HepG2 (cell line): ENCODE measurements around the gene GGA2. TPM values are rescaled to one million over a fixed set of nuclear protein-coding genes. Genes with fewer than 3 reads are reported as not detected.

Experiments
- ADNP ChIP-seq: sonication (generic); formaldehyde crosslinking; IDR thresholded peaks from 2 replicates; pipeline ENCODE4 v1.4.0; 2020; ENCODE audit warnings: missing genetic modification reagents
- BRCA1 ChIP-seq: sonication (generic); formaldehyde crosslinking; IDR thresholded peaks from 2 replicates; pipeline ENCODE4 v1.4.0; 2020; ENCODE audit warnings: missing genetic modification reagents
- FOXC1 ChIP-seq: sonication (generic); formaldehyde crosslinking; IDR thresholded peaks from 2 replicates; pipeline ENCODE4 v1.8.0; 2022; ENCODE audit warnings: mild to moderate bottlenecking, missing genetic modification reagents, borderline replicate concordance
- GFI1 ChIP-seq: sonication (generic); formaldehyde crosslinking; IDR thresholded peaks from 2 replicates; pipeline ENCODE4 v1.5.0; 2020; ENCODE audit warnings: missing genetic modification reagents, mild to moderate bottlenecking, borderline replicate concordance
- HBP1 ChIP-seq: IDR thresholded peaks from 2 replicates; pipeline ENCODE4 v1.6.1; 2016; ENCODE audit warnings: low read depth, control low read depth
- KLF9 ChIP-seq: IDR thresholded peaks from 2 replicates; pipeline ENCODE4 v1.6.1; 2016; ENCODE audit warnings: low read depth
- POLR2AphosphoS2 ChIP-seq: IDR thresholded peaks from 2 replicates; pipeline ENCODE4 v1.6.1; 2011; ENCODE audit warnings: low read depth, low read length, improper control_type of control experiment
- PPARG ChIP-seq: conservative IDR thresholded peaks from 2 replicates; pipeline ENCODE4 v1.6.1; 2016; ENCODE audit warnings: missing biosample characterization, missing genetic modification reagents
- RBAK ChIP-seq: sonication (generic); formaldehyde crosslinking; IDR thresholded peaks from 2 replicates; pipeline ENCODE4 v1.5.1; 2020; ENCODE audit warnings: mild to moderate bottlenecking, missing genetic modification reagents
- RCOR2 ChIP-seq: IDR thresholded peaks from 2 replicates; pipeline ENCODE4 v1.6.1; 2016; ENCODE audit warnings: missing biosample characterization, missing genetic modification reagents
- SMYD3 ChIP-seq: sonication (generic); formaldehyde crosslinking; IDR thresholded peaks from 2 replicates; pipeline ENCODE4 v1.8.1; 2023; ENCODE audit warnings: mild to moderate bottlenecking, missing genetic modification reagents
- SUZ12 ChIP-seq: fragments of 150-350 bp; IDR thresholded peaks from 2 replicates; pipeline ENCODE4 v1.6.1; 2014; ENCODE audit warnings: low read depth, low read length
- U2AF2 ChIP-seq: fragments of 200-400 bp; formaldehyde crosslinking; IDR thresholded peaks from 2 replicates; pipeline ENCODE4 v1.6.1; 2017; ENCODE audit warnings: low read depth, mild to moderate bottlenecking, low read length
- ZBTB8A ChIP-seq: sonication (generic); formaldehyde crosslinking; IDR thresholded peaks from 2 replicates; pipeline ENCODE4 v1.4.0; 2020; ENCODE audit warnings: mild to moderate bottlenecking, low read depth, missing genetic modification reagents, borderline replicate concordance
- ZKSCAN1 ChIP-seq: fragments of 150-350 bp; IDR thresholded peaks from 2 replicates; pipeline ENCODE4 v1.6.1; 2014; ENCODE audit warnings: low read length
- ZNF12 ChIP-seq: sonication (generic); formaldehyde crosslinking; IDR thresholded peaks from 2 replicates; pipeline ENCODE4 v1.5.0; 2020; ENCODE audit warnings: missing genetic modification reagents
- ZNF232 ChIP-seq: sonication (generic); formaldehyde crosslinking; IDR thresholded peaks from 2 replicates; pipeline ENCODE4 v1.4.0; 2020; ENCODE audit warnings: missing genetic modification reagents, borderline replicate concordance
- ZNF430 ChIP-seq: sonication (generic); formaldehyde crosslinking; IDR thresholded peaks from 2 replicates; pipeline ENCODE4 v1.9.0; 2021; ENCODE audit warnings: mild to moderate bottlenecking, missing genetic modification reagents
- ZNF737 ChIP-seq: sonication (generic); formaldehyde crosslinking; IDR thresholded peaks from 2 replicates; pipeline ENCODE4 v1.5.0; 2020; ENCODE audit warnings: missing genetic modification reagents, mild to moderate bottlenecking, borderline replicate concordance
- ZNF784 ChIP-seq: sonication (generic); formaldehyde crosslinking; IDR thresholded peaks from 2 replicates; pipeline ENCODE4 v1.5.1; 2020; ENCODE audit warnings: missing genetic modification reagents, mild to moderate bottlenecking, borderline replicate concordance
- ZZZ3 ChIP-seq: sonication (generic); formaldehyde crosslinking; IDR thresholded peaks from 2 replicates; pipeline ENCODE4 v1.4.0; 2020; ENCODE audit warnings: missing genetic modification reagents, mild to moderate bottlenecking, borderline replicate concordance
- polyA plus RNA-seq, 8 experiments: library from polyadenylated mRNA; depleted of rRNA in 3 of 8; stranded (reverse) in 7 of 8; unstranded in 1 of 8; fragments of >200 nt; fragmentation: Illumina TruSeq in 4 of 8; extraction: Trizol in 4 of 8; gene quantifications; 2 replicates each; pipeline versions ENCODE4 v1.2.1 to v1.2.3, GENCODE V29; 2011 to 2016; ENCODE audit warnings: low read depth in 4 of 8, missing spikeins in 1 of 8, mixed read lengths in 1 of 8; ENCODE audit not compliant: insufficient read depth in 1 of 8
- total RNA-seq, 5 experiments: library from RNA; depleted of rRNA; stranded (reverse); fragments of >200 nt; fragmentation: Illumina TruSeq; extraction: Trizol; gene quantifications; 2 replicates each; pipeline ENCODE4 v1.2.3, GENCODE V29; 2016; ENCODE audit warnings: low read depth in 1 of 5
- TF ChIP-seq, protein P1 (sequence below): sonication (generic); formaldehyde crosslinking; IDR thresholded peaks from 2 replicates; pipeline ENCODE4 v1.4.0; 2020; ENCODE audit warnings: missing genetic modification reagents
- TF ChIP-seq, protein P2 (sequence below): sonication (generic); formaldehyde crosslinking; IDR thresholded peaks from 2 replicates; pipeline ENCODE4 v1.5.0; 2020; ENCODE audit warnings: missing genetic modification reagents

GGA2 gene
- total and polyA plus RNA-seq, 2 of the 13 experiments (the other 11 are each of a cell fraction or from before 2014, with no cell fraction given) = 51.5 to 69.8 TPM

- TF ChIP-seq ZZZ3 (CRISPR knock-in tag) = no peak
- TF ChIP-seq ZNF232 = peak; percentile 91; the same call in 1 of the 2 replicates
- TF ChIP-seq, protein P1, sequence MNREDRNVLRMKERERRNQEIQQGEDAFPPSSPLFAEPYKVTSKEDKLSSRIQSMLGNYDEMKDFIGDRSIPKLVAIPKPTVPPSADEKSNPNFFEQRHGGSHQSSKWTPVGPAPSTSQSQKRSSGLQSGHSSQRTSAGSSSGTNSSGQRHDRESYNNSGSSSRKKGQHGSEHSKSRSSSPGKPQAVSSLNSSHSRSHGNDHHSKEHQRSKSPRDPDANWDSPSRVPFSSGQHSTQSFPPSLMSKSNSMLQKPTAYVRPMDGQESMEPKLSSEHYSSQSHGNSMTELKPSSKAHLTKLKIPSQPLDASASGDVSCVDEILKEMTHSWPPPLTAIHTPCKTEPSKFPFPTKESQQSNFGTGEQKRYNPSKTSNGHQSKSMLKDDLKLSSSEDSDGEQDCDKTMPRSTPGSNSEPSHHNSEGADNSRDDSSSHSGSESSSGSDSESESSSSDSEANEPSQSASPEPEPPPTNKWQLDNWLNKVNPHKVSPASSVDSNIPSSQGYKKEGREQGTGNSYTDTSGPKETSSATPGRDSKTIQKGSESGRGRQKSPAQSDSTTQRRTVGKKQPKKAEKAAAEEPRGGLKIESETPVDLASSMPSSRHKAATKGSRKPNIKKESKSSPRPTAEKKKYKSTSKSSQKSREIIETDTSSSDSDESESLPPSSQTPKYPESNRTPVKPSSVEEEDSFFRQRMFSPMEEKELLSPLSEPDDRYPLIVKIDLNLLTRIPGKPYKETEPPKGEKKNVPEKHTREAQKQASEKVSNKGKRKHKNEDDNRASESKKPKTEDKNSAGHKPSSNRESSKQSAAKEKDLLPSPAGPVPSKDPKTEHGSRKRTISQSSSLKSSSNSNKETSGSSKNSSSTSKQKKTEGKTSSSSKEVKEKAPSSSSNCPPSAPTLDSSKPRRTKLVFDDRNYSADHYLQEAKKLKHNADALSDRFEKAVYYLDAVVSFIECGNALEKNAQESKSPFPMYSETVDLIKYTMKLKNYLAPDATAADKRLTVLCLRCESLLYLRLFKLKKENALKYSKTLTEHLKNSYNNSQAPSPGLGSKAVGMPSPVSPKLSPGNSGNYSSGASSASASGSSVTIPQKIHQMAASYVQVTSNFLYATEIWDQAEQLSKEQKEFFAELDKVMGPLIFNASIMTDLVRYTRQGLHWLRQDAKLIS (CRISPR knock-in tag) = peak; percentile 28; the same call in 1 of the 2 replicates
- no peak for TF ChIP-seq ZKSCAN1
- TF ChIP-seq POLR2AphosphoS2 = peak; percentile 81; the same call in 1 of the 2 replicates
- TF ChIP-seq ZNF430 (CRISPR knock-in tag) = peak; percentile 95; the same call in 1 of the 2 replicates
- TF ChIP-seq SUZ12 = no peak
- TF ChIP-seq U2AF2 = no peak
- peak; percentile 53; the same call in 1 of the 2 replicates for TF ChIP-seq GFI1 (CRISPR knock-in tag)
- TF ChIP-seq ZNF784 (CRISPR knock-in tag) = peak; percentile 97
- TF ChIP-seq RBAK = no peak
- peak; percentile 88; the same call in 1 of the 2 replicates for TF ChIP-seq HBP1
- TF ChIP-seq RCOR2 (CRISPR knock-in tag) = no peak
- TF ChIP-seq ADNP (CRISPR knock-in tag) = no peak; the same call in 1 of the 2 replicates
- TF ChIP-seq, protein P2, sequence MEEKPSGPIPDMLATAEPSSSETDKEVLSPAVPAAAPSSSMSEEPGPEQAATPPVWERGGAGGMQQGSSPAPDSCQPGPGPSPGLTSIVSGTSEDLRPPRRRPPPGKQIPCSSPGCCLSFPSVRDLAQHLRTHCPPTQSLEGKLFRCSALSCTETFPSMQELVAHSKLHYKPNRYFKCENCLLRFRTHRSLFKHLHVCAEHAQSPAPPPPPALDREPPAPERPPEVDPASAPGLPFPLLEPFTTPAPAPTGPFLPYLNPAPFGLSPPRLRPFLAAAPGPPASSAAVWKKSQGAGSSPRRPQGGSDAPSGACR (CRISPR knock-in tag) = no peak
- peak; percentile 66 for TF ChIP-seq ZNF12 (CRISPR knock-in tag)
- no peak for TF ChIP-seq ZBTB8A (CRISPR knock-in tag)
- TF ChIP-seq PPARG = peak; percentile 71
- no peak for TF ChIP-seq ZNF737 (CRISPR knock-in tag)
- peak; percentile 92 for TF ChIP-seq KLF9 (CRISPR knock-in tag)
- no peak for TF ChIP-seq FOXC1 (CRISPR knock-in tag)
- peak; percentile 92; the same call in 1 of the 2 replicates for TF ChIP-seq SMYD3 (CRISPR knock-in tag)
- peak; percentile 97 for TF ChIP-seq BRCA1 (CRISPR knock-in tag)
Measured at GRCh38 chr16:23510164-23510914, at the start of gene GGA2 (continued).
